ENCODE measurements around the gene INAFM2.

INAFM2 gene

GRCh38 chr15:40323239-40323952 lies at the start of gene INAFM2:
Gene INAFM2 (plus strand): TSS chr15:40323692. CDS start chr15:40324056, 364 bp downstream.
- TF ChIP-seq MYC (IDR thresholded peaks at IDR 0.05; ENCODE audit: low read depth, low read length) (no peak; the same call in 1 of the 2 replicates), MAX (IDR thresholded peaks at IDR 0.05; ENCODE audit: low read depth, low read length) (peak; percentile 86), POLR2A (IDR thresholded peaks at IDR 0.05; ENCODE audit: extremely low read depth, insufficient read length) (peak; percentile 69), CTCF (IDR thresholded peaks at IDR 0.05; ENCODE audit: low read depth, low read length) (no peak)
- H3K4me3 ChIP-seq (ENCODE audit: low read depth, low read length), result peak within 1 kb of the TSS; percentile 60
- DNase-seq (ENCODE audit: low read depth), result peak; percentile 98

GRCh38 chr15:40274350-40275274 lies 48.9 kb upstream of the INAFM2 start:
- peak; percentile 85 for DNase-seq (ENCODE audit: low read depth)
- peak; percentile 61 for TF ChIP-seq MAX (IDR thresholded peaks at IDR 0.05; ENCODE audit: low read depth, low read length)
- TF ChIP-seq POLR2A (IDR thresholded peaks at IDR 0.05; ENCODE audit: extremely low read depth, insufficient read length), result no peak
- peak; percentile 100 for TF ChIP-seq CTCF (IDR thresholded peaks at IDR 0.05; ENCODE audit: low read depth, low read length)
- peak; percentile 57; the same call in 1 of the 2 replicates for TF ChIP-seq MYC (IDR thresholded peaks at IDR 0.05; ENCODE audit: low read depth, low read length)
- H3K4me3 ChIP-seq (ENCODE audit: low read depth, low read length), result no peak overlapping the region

GRCh38 chr15:40275523-40275922 lies 48.0 kb upstream of the INAFM2 start:
- TF ChIP-seq POLR2A (IDR thresholded peaks at IDR 0.05; ENCODE audit: extremely low read depth, insufficient read length), result no peak
- no peak for TF ChIP-seq CTCF (IDR thresholded peaks at IDR 0.05; ENCODE audit: low read depth, low read length)
- TF ChIP-seq MYC (IDR thresholded peaks at IDR 0.05; ENCODE audit: low read depth, low read length), result no peak
- TF ChIP-seq MAX (IDR thresholded peaks at IDR 0.05; ENCODE audit: low read depth, low read length), result no peak
- peak; percentile 20 for DNase-seq (ENCODE audit: low read depth)
- H3K4me3 ChIP-seq (ENCODE audit: low read depth, low read length), result no peak overlapping the region

- H3K4me3 ChIP-seq (ENCODE audit: low read depth, low read length), result no peak overlapping the region
- DNase-seq (ENCODE audit: low read depth), result no peak
- no peak for TF ChIP-seq MYC (IDR thresholded peaks at IDR 0.05; ENCODE audit: low read depth, low read length)
- TF ChIP-seq MAX (IDR thresholded peaks at IDR 0.05; ENCODE audit: low read depth, low read length), result no peak
- no peak for TF ChIP-seq POLR2A (IDR thresholded peaks at IDR 0.05; ENCODE audit: extremely low read depth, insufficient read length)
- TF ChIP-seq CTCF (IDR thresholded peaks at IDR 0.05; ENCODE audit: low read depth, low read length), result no peak
Observed at GRCh38 chr15:40275954-40276353, 47.5 kb upstream of the INAFM2 start.

GRCh38 chr15:40276927-40277326 lies 46.6 kb upstream of the INAFM2 start:
- TF ChIP-seq MYC (IDR thresholded peaks at IDR 0.05; ENCODE audit: low read depth, low read length) (no peak), POLR2A (IDR thresholded peaks at IDR 0.05; ENCODE audit: extremely low read depth, insufficient read length) (no peak), CTCF (IDR thresholded peaks at IDR 0.05; ENCODE audit: low read depth, low read length) (no peak), MAX (IDR thresholded peaks at IDR 0.05; ENCODE audit: low read depth, low read length) (no peak)
- H3K4me3 ChIP-seq (ENCODE audit: low read depth, low read length), result no peak overlapping the region
- DNase-seq (ENCODE audit: low read depth), result no peak
